NCI-H69 (cell line): Measurements from ENCODE around the gene FBLN1.

Experiments used
- DNase-seq: peaks from one replicate; lab custom pipeline; 2025; lab: John Stamatoyannopoulos, UW

The FBLN1 gene

GRCh38 chr22:45640291-45640940 is 137.7 kb downstream of the FBLN1 start:
- DNase-seq: no peak

DNA sequence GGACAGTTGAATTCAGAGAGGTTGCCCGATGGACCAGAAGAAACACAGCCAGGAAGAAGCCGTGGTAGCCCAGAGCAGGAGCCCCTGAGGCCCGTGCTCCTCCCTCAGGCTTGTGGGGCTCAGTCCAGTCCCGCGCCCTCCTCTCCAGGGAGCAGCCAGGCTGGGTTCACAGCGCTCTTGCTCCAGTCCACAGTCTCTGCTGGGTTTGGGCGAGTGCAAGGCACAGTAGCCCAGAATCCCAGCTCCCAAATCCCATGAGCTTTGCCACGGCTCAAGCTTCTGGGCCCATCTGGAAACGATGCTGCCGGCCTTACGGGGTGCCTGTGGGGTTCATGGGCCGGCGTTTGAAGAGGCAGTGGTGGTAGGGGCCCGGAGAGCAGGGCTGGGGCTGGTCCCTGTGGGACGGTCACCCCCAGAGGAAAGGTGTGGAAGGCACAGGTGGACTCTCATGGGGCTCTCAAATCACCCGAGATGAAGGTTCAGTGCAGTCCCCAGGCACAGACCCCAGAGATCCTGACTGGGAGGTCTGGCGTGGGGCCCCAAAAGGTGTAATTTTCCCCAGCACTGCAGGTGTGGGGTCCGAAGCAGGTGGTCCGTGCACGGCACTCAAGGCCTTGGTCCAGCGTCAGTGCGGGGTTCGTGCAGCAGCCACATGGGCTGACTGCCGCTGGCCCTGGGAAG is 138.4 kb downstream of the FBLN1 start:
- no peak for DNase-seq

- peak; percentile 42 for DNase-seq
These were observed 140.3 kb downstream of the FBLN1 start for GRCh38 chr22:45642986-45643385.

DNA sequence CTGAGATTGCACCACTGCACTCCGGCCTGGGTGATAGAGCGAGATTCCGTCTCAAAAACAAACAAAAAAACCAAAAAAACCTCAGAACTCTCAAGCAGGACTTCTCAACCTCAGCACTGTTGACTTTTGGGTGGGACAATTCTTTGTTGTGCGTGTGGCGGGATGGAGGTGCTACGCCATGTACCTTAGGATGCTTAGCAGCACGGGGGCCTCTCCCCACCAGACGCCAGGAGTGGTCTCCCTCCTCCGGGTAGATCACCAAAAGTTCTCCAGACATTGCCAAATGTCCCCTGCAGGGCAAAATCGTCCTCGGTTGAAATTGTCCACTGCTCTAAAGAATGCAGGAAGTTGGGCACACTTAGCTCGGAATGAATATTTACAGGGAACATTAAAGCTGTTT is 142.0 kb downstream of the FBLN1 start:
- DNase-seq: no peak

- no peak for DNase-seq
These were observed 142.5 kb downstream of the FBLN1 start for GRCh38 chr22:45645150-45645525.

DNA sequence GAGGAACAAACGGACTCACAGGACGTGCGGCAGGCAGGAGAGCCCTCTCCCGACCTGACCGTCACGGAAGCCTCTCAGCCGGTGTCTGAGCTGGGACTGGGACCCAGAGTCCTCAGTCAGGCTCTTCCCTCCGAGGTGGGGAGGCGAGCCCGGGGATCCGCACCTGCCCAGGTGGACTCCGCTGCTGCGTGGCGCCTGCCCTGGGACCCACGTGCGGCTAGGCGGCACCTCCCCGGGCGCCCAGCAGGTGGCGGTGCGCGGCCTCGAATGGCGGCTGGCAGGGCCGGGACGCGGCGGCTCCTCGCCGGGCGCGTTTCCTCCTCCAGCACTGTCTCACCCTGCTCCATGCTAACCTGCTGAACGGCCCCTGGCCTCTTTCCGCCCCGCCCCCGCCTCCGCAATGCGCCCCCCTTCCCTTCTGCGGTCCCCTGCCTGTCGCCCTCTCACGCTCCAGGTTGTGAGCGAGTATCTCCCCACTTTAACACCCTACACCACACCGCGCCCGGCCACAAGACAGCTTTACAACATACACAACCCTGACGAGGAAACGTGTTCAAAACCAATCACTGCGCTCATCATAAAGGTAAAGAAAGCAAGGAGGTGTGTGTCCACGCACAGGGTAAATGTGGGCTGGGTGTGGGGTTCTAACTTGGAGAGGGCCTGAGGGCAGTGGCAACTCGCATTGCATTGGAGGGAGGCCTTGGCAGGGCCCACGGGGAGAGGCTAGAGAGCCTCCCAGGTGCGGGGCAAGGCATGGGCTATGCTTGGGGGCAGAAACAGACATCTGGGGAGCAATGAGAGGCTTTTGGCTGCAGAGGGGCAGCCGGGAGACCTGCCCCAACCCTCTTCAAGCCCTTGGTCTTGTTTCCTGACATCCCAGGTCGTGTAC is 143.1 kb downstream of the FBLN1 start:
- peak; percentile 59 for DNase-seq

DNA sequence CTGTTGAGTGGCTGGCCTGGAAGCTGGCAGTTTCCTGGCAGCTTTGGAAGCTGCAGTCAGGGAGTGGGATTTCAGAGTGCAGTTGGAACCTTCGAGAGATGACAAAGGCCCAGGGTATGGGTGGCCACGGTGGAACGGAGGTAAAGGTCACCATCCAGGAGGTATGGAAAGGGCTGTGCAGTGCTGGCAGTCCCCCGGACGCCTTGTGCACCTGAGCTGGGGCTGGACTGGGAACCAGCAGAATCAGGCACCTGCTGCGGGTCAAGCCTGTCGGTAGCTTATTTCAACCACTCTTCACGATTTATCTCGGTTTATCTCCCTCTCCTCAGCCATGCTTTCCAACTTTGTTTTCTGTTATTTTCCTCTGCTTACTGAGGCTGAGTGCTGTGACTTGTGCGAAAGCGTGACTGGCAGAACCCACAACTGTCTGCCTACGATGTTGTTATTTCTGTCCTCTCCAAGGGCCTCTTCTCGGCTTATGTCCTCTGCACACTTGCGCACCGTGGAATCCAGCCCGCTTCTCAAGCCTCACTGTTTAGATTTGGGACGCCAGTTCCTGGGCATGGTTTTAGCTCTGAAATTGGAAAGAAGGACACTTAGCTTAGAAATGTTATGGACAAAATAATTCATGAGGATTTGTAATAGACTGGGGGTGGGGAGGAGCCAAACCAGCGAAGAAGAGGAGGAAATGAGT is 145.0 kb downstream of the FBLN1 start:
- no peak for DNase-seq

DNA sequence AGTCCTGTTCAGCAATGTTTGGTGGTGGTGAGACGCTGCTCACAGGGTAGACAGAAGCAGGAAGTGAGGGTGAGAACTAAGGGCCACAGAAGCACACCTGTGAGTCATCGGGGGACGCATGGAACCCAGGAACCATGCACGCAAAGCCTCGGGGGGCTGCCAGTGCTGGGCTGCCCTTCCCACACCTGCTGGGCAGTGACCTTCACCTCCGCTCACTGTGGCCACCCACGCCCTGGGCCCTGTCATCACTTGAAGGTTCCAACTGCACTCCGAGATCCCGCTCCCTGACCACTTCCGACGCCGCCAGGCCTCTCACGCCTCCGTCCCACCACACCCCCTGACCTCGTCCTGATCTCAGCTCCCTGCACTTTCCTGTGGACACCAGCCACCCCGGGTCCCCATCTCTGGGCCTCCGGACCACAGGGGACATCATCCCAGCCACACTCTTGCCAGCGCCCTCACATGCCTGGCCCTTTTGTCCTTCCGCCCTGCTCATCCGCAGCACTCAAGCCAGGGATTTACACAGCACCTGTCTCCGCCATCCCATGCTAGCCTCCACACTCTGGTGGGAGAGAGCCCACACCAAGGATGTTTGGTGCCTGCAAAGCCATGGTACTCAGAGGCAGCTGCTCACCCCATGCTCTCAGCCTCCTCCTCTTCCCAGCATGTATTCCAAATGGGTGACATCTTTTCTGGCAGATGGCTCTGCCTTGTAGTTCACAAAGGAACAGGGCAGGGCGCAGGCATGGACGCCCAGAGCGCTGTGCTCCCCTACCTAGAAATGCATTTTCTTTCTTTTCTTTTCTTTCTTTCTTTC is 145.8 kb downstream of the FBLN1 start:
- DNase-seq: peak; percentile 18

DNA sequence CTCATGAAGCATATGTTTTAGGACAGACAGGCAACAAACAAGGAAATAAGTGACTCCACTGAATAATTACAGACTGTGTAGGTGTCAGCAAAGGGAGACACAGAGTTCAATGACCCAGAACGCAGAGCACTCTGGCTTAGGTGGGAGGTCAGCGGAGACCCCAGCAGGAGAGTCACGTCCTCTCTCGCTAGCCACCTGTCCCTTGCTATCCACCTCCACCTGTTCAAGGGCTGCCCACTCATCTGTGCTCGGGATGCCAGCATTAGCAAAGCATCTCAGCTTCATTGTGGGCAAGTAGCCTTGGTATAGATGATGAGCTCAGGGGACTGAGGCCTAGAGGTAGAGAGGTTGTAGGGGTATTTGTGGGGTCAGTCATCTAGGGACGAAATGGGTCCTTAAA is 147.1 kb downstream of the FBLN1 start:
- DNase-seq: no peak

DNA sequence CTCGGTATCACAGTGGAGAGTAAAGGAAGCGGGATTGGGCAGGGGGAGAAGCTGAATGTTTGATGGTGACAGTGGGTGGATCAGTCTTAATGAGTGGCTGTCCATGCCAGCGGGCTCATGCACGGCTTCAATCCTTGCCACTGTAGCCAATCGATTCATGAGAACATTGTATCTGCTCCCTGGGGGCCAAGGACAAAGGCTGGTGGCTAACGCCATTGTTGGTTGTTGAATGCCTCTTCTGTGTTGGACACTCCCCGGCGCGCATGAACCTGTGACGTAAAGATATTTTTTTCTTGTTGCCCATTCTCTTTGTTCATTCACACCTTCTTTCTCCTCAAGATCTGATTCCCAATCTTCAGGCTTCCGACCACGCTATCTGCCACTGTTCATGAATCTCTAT is 148.0 kb downstream of the FBLN1 start:
- no peak for DNase-seq
